Loucy (cell line): ENCODE data around the gene RFXAP.
A peak's percentile ranks its signal among the peaks of the same experiment; 100 is the strongest.

ENCODE experiments used
- H2AFZ ChIP-seq: fragments of 200-600 bp; sonication (generic); 2 replicates; pipeline ENCODE4 v1.6.0; 2016; ENCODE audit warnings: antibody characterized with exemption, mild to moderate bottlenecking, low read length, moderate library complexity
- H3F3A ChIP-seq: fragments of 200-600 bp; 2 replicates; pipeline ENCODE4 v1.6.0; 2016; ENCODE audit warnings: antibody characterized with exemption, low read depth, mild to moderate bottlenecking
- H3K27me3 ChIP-seq: fragments of 200-600 bp; sonication (generic); 2 replicates; pipeline ENCODE4 v1.6.1; 2014; ENCODE audit warnings: low read length, mild to moderate bottlenecking; ENCODE audit not compliant: insufficient read depth, poor library complexity, severe bottlenecking
- H3K36me3 ChIP-seq: fragments of 200-600 bp; sonication (generic); 2 replicates; pipeline ENCODE4 v1.6.1; 2016; ENCODE audit warnings: low read length; ENCODE audit not compliant: insufficient read depth
- H3K4me1 ChIP-seq: fragments of 200-600 bp; sonication (generic); 2 replicates; pipeline ENCODE4 v1.5.1; 2014; ENCODE audit warnings: low read length, mild to moderate bottlenecking; ENCODE audit not compliant: insufficient read depth, poor library complexity, severe bottlenecking
- H3K4me2 ChIP-seq: fragments of 200-600 bp; sonication (generic); 2 replicates; pipeline ENCODE4 v1.6.0; 2014; ENCODE audit warnings: antibody characterized with exemption, low read length, low read depth, mild to moderate bottlenecking; ENCODE audit not compliant: poor library complexity, severe bottlenecking
- H3K4me3 ChIP-seq: fragments of 200-600 bp; sonication (generic); 2 replicates; pipeline ENCODE4 v1.5.1; 2014; ENCODE audit warnings: low read length, mild to moderate bottlenecking, mixed read lengths; ENCODE audit not compliant: poor library complexity, severe bottlenecking
- H3K79me2 ChIP-seq: fragments of 200-600 bp; sonication (generic); 2 replicates; pipeline ENCODE4 v1.6.1; 2014; ENCODE audit warnings: low read length; ENCODE audit not compliant: insufficient read depth
- H3K9ac ChIP-seq: fragments of 200-600 bp; sonication (generic); 2 replicates; pipeline ENCODE4 v1.6.0; 2014; ENCODE audit warnings: mild to moderate bottlenecking, low read depth, low read length, moderate library complexity; ENCODE audit not compliant: poor library complexity, severe bottlenecking
- H3K9me2 ChIP-seq: fragments of 200-600 bp; sonication (generic); replicated peaks from 2 replicates; pipeline ENCODE4 v1.6.1; 2016; ENCODE audit warnings: low read depth, low read length, mixed read lengths
- H3K9me3 ChIP-seq: fragments of 200-600 bp; sonication (generic); 2 replicates; pipeline ENCODE4 v1.6.1; 2014; ENCODE audit warnings: mild to moderate bottlenecking, antibody characterized with exemption, low read length, low read depth; ENCODE audit not compliant: insufficient read depth
- H4K20me1 ChIP-seq: fragments of 200-600 bp; sonication (generic); 2 replicates; pipeline ENCODE4 v1.6.0; 2014; ENCODE audit warnings: antibody characterized with exemption, low read length, mild to moderate bottlenecking; ENCODE audit not compliant: insufficient read depth, poor library complexity, severe bottlenecking
- CTCF ChIP-seq: fragments of 200-600 bp; sonication (generic); conservative IDR thresholded peaks from 2 replicates; pipeline ENCODE4 v1.5.1; 2014; ENCODE audit warnings: mild to moderate bottlenecking, antibody characterized with exemption, low read length
- EZH2phosphoT487 ChIP-seq: fragments of 200-600 bp; IDR thresholded peaks from 2 replicates; pipeline ENCODE4 v1.6.1; 2018; ENCODE audit warnings: antibody characterized with exemption, mild to moderate bottlenecking, moderate library complexity, borderline replicate concordance

Gene RFXAP

GRCh38 chr13:36847606-36848005, 28.6 kb downstream of the RFXAP start:
- H3K9ac ChIP-seq = no peak overlapping the region
- TF ChIP-seq CTCF (no peak), EZH2phosphoT487 (no peak)
- H3K4me2 ChIP-seq = no peak overlapping the region
- H3K36me3 ChIP-seq = no peaks in the 10 kb centered on the region
- H2AFZ ChIP-seq = no peak overlapping the region
- H3K79me2 ChIP-seq = no peaks in the 10 kb centered on the region
- no peaks in the 10 kb centered on the region for H3K27me3 ChIP-seq
- H4K20me1 ChIP-seq = no peaks in the 10 kb centered on the region
- H3K4me1 ChIP-seq = no peaks in the 10 kb centered on the region
- no peak overlapping the region for H3K4me3 ChIP-seq
- no peaks in the 10 kb centered on the region for H3K9me2 ChIP-seq
- no peaks in the 10 kb centered on the region for H3F3A ChIP-seq
- no peaks in the 10 kb centered on the region for H3K9me3 ChIP-seq

GRCh38 chr13:36848199-36848982, 29.4 kb downstream of the RFXAP start:
- Histone ChIP-seq H4K20me1 (no peaks in the 10 kb centered on the region), H2AFZ (no peak overlapping the region), H3F3A (no peaks in the 10 kb centered on the region), H3K4me1 (no peaks in the 10 kb centered on the region), H3K9me3 (no peaks in the 10 kb centered on the region), H3K9me2 (no peaks in the 10 kb centered on the region), H3K79me2 (no peaks in the 10 kb centered on the region), H3K4me2 (no peak overlapping the region), H3K36me3 (no peaks in the 10 kb centered on the region), H3K27me3 (no peaks in the 10 kb centered on the region), H3K4me3 (no peak overlapping the region), H3K9ac (no peak overlapping the region)
- TF ChIP-seq EZH2phosphoT487 (no peak), CTCF (peak; percentile 49)

- Histone ChIP-seq H3K4me2 (no peak overlapping the region), H3K36me3 (no peaks in the 10 kb centered on the region), H3K27me3 (no peaks in the 10 kb centered on the region), H3K9me3 (no peaks in the 10 kb centered on the region), H4K20me1 (no peaks in the 10 kb centered on the region), H3K9me2 (no peaks in the 10 kb centered on the region), H2AFZ (no peak overlapping the region), H3K9ac (no peak overlapping the region), H3K4me3 (no peak overlapping the region), H3K79me2 (no peaks in the 10 kb centered on the region), H3K4me1 (no peaks in the 10 kb centered on the region), H3F3A (no peaks in the 10 kb centered on the region)
- TF ChIP-seq CTCF (peak; percentile 72), EZH2phosphoT487 (no peak)
Observed at GRCh38 chr13:36850790-36851438, 31.9 kb downstream of the RFXAP start.
